Measurements from ENCODE around the gene CDH2.

The CDH2 gene

DNA sequence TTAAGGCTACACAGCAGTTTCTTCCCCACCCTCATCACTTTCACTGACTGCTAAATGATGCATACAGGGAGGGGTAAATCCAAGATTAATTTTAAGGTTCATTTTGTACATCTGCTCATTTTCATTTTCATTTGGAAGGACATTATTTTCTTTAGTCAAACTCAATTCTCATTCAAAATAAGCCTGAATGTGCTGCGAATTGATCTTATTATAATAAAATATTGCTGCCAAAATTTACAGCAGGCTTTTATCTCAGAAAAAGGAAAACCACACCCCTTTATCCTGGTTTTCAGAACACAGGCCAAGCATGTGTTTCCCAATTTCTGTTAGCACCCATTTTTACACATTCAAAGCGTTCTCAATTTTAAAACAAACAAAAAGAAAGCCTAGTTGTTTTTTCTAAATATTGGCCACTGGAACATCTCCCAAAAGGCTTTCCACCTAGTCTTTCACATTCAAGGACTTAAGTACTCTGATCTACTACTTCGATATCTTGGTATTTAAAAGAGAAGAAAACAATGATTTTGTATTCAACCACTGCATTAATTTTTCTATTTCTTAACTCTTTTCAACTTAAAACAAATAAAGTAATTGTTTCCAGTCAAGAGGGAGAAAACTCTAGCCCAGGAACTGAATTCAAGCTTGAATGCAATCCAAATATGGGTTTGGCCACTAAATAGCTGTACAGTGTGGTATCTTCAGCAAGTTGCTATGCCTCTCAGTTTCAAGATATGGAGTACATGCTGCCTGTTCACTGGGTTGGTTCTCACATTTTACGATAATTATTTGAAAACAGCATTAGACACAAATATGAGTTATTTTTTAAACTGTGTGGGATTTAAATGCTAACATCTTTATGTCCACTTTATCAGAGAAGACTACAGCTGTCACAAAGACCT, 52.5 kb downstream of the CDH2 start:
- Histone ChIP-seq H3K27me3 (ENCODE audit: control insufficient read depth, insufficient read depth, low read length) (no peaks in the 10 kb centered on the region), H3K9me3 (ENCODE audit: control insufficient read depth, low read length) (no peaks in the 10 kb centered on the region), H3K4me2 (ENCODE audit: low read length) (no peak overlapping the region), H3K4me1 (peaks cover 12% of the 10 kb centered on the region), H2AFZ (no peak overlapping the region), H3K36me3 (ENCODE audit: control insufficient read depth, insufficient read depth, low read length) (no peaks in the 10 kb centered on the region), H3K9ac (no peak overlapping the region), H3K4me3 (ENCODE audit: low read depth, low read length) (no peak overlapping the region), H3K79me2 (peaks cover 30% of the 10 kb centered on the region), H3K27ac (no peak overlapping the region)
- TF ChIP-seq, protein P1, sequence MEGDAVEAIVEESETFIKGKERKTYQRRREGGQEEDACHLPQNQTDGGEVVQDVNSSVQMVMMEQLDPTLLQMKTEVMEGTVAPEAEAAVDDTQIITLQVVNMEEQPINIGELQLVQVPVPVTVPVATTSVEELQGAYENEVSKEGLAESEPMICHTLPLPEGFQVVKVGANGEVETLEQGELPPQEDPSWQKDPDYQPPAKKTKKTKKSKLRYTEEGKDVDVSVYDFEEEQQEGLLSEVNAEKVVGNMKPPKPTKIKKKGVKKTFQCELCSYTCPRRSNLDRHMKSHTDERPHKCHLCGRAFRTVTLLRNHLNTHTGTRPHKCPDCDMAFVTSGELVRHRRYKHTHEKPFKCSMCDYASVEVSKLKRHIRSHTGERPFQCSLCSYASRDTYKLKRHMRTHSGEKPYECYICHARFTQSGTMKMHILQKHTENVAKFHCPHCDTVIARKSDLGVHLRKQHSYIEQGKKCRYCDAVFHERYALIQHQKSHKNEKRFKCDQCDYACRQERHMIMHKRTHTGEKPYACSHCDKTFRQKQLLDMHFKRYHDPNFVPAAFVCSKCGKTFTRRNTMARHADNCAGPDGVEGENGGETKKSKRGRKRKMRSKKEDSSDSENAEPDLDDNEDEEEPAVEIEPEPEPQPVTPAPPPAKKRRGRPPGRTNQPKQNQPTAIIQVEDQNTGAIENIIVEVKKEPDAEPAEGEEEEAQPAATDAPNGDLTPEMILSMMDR (IDR thresholded peaks at IDR 0.05), result no peak

GRCh38 chr18:28123401-28124030, 53.4 kb downstream of the CDH2 start:
- Histone ChIP-seq H3K4me3 (ENCODE audit: low read depth, low read length) (no peak overlapping the region), H3K27me3 (ENCODE audit: control insufficient read depth, insufficient read depth, low read length) (no peaks in the 10 kb centered on the region), H2AFZ (no peak overlapping the region), H3K9ac (no peak overlapping the region), H3K36me3 (ENCODE audit: control insufficient read depth, insufficient read depth, low read length) (no peaks in the 10 kb centered on the region), H3K4me1 (peaks cover 13% of the 10 kb centered on the region), H3K27ac (no peak overlapping the region), H3K9me3 (ENCODE audit: control insufficient read depth, low read length) (no peaks in the 10 kb centered on the region), H3K4me2 (ENCODE audit: low read length) (no peak overlapping the region), H3K79me2 (peaks cover 29% of the 10 kb centered on the region)
- TF ChIP-seq, protein P1 (IDR thresholded peaks at IDR 0.05), result no peak

DNA sequence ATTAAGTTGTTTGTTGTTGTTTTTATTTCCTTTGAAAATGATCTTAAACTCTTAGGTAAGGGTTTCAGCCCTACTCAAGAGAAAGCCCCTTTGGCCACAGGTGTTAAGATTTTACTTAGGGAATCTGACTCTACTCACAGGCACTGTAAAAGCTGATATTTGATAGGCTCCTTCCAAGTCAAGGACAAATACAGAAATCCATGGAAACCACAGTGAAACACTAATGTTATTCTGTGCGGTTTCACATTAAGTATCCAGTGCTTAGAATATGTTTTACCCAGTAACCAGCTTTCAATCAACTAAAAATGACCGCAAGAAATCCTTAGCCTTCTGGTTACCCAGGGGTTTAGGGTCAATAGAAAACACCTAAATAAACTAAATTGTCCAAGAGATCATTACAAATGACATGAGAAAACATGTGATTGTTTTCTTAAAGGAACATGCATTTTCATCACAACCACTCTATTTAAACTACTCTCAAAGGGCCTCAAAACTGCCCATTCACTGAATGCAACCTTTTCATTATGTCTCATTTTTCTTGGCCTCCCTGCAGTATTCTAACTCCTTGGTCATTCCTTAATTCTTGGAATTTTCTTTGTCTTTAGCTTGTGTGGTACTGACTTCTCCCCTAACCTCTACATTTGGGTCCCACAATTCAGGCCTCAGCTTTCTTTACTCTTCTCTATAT, 56.0 kb downstream of the CDH2 start:
- H3K36me3 ChIP-seq (ENCODE audit: control insufficient read depth, insufficient read depth, low read length), result no peaks in the 10 kb centered on the region
- no peak overlapping the region for H3K9ac ChIP-seq
- TF ChIP-seq, protein P1 (IDR thresholded peaks at IDR 0.05), result no peak
- H3K4me1 ChIP-seq, result peaks cover 13% of the 10 kb centered on the region
- H3K9me3 ChIP-seq (ENCODE audit: control insufficient read depth, low read length), result no peaks in the 10 kb centered on the region
- no peak overlapping the region for H3K4me2 ChIP-seq (ENCODE audit: low read length)
- H3K4me3 ChIP-seq (ENCODE audit: low read depth, low read length), result no peak overlapping the region
- no peaks in the 10 kb centered on the region for H3K27me3 ChIP-seq (ENCODE audit: control insufficient read depth, insufficient read depth, low read length)
- peaks cover 39% of the 10 kb centered on the region for H3K79me2 ChIP-seq
- no peak overlapping the region for H3K27ac ChIP-seq
- H2AFZ ChIP-seq, result no peak overlapping the region

DNA sequence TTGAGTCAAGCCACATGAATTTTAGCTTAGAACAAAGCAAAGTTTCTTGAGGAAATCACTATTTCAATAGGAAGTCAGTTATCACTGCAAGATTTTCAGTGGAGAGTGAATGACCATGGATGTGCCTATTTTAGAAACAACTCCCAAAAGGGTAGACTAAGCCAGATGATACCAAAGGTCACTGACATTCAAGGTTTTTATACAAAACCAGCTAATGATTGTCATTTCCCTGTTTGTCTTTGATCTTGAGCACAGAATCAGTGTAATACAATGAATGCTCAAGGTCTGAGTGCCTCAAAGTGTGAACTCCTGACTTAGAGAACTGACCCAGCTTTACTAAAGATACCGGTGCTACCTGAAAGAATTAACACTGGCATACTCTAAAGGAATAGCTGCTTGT, 60.5 kb downstream of the CDH2 start:
- no peak overlapping the region for H3K9ac ChIP-seq
- H3K27me3 ChIP-seq (ENCODE audit: control insufficient read depth, insufficient read depth, low read length), result no peaks in the 10 kb centered on the region
- no peak overlapping the region for H3K4me3 ChIP-seq (ENCODE audit: low read depth, low read length)
- TF ChIP-seq, protein P1 (IDR thresholded peaks at IDR 0.05), result no peak
- no peaks in the 10 kb centered on the region for H3K9me3 ChIP-seq (ENCODE audit: control insufficient read depth, low read length)
- H2AFZ ChIP-seq, result no peak overlapping the region
- H3K36me3 ChIP-seq (ENCODE audit: control insufficient read depth, insufficient read depth, low read length), result no peaks in the 10 kb centered on the region
- H3K79me2 ChIP-seq, result peaks cover 30% of the 10 kb centered on the region
- H3K4me1 ChIP-seq, result peaks cover 24% of the 10 kb centered on the region
- no peak overlapping the region for H3K4me2 ChIP-seq (ENCODE audit: low read length)
- H3K27ac ChIP-seq, result no peak overlapping the region

Measured in parathyroid adenoma (tissue), 2 donors.